ENCODE results near the gene TMEM266. TPM values are rescaled to one million over a fixed set of nuclear protein-coding genes. Genes with fewer than 3 reads are reported as not detected.

Gene TMEM266
- total and polyA plus RNA-seq, 2 experiments from 2014 or later: 0.42 to 5.0 TPM

DNA sequence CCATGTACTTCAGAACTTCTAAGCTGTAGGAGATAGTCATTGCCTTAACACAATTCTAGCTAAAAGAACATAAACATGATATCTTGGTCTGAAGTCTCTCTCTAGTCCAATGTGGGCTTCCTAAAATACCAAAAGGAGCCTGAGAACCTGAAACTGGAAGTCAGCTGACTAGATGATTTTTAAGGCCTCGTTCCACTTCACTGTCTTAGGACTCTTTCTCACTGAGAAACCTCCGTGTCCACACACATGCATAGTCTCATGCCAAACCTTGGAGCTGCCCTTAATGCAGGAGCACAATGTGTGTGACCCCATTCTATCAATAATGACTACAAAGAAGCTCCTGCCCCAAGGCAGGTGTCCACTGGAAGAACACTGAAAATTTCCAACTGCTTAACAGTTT is 163.7 kb downstream of the TMEM266 start (continued):
- TF ChIP-seq, protein P1, sequence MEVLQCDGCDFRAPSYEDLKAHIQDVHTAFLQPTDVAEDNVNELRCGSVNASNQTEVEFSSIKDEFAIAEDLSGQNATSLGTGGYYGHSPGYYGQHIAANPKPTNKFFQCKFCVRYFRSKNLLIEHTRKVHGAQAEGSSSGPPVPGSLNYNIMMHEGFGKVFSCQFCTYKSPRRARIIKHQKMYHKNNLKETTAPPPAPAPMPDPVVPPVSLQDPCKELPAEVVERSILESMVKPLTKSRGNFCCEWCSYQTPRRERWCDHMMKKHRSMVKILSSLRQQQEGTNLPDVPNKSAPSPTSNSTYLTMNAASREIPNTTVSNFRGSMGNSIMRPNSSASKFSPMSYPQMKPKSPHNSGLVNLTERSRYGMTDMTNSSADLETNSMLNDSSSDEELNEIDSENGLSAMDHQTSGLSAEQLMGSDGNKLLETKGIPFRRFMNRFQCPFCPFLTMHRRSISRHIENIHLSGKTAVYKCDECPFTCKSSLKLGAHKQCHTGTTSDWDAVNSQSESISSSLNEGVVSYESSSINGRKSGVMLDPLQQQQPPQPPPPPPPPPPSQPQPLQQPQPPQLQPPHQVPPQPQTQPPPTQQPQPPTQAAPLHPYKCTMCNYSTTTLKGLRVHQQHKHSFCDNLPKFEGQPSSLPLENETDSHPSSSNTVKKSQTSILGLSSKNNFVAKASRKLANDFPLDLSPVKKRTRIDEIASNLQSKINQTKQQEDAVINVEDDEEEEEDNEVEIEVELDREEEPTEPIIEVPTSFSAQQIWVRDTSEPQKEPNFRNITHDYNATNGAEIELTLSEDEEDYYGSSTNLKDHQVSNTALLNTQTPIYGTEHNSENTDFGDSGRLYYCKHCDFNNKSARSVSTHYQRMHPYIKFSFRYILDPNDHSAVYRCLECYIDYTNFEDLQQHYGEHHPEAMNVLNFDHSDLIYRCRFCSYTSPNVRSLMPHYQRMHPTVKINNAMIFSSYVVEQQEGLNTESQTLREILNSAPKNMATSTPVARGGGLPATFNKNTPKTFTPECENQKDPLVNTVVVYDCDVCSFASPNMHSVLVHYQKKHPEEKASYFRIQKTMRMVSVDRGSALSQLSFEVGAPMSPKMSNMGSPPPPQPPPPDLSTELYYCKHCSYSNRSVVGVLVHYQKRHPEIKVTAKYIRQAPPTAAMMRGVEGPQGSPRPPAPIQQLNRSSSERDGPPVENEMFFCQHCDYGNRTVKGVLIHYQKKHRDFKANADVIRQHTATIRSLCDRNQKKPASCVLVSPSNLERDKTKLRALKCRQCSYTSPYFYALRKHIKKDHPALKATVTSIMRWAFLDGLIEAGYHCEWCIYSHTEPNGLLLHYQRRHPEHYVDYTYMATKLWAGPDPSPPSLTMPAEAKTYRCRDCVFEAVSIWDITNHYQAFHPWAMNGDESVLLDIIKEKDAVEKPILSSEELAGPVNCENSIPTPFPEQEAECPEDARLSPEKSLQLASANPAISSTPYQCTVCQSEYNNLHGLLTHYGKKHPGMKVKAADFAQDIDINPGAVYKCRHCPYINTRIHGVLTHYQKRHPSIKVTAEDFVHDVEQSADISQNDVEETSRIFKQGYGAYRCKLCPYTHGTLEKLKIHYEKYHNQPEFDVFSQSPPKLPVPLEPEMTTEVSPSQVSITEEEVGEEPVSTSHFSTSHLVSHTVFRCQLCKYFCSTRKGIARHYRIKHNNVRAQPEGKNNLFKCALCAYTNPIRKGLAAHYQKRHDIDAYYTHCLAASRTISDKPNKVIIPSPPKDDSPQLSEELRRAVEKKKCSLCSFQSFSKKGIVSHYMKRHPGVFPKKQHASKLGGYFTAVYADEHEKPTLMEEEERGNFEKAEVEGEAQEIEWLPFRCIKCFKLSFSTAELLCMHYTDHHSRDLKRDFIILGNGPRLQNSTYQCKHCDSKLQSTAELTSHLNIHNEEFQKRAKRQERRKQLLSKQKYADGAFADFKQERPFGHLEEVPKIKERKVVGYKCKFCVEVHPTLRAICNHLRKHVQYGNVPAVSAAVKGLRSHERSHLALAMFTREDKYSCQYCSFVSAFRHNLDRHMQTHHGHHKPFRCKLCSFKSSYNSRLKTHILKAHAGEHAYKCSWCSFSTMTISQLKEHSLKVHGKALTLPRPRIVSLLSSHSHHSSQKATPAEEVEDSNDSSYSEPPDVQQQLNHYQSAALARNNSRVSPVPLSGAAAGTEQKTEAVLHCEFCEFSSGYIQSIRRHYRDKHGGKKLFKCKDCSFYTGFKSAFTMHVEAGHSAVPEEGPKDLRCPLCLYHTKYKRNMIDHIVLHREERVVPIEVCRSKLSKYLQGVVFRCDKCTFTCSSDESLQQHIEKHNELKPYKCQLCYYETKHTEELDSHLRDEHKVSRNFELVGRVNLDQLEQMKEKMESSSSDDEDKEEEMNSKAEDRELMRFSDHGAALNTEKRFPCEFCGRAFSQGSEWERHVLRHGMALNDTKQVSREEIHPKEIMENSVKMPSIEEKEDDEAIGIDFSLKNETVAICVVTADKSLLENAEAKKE (CRISPR knock-in tag; IDR thresholded peaks at IDR 0.05): no peak
- TF ChIP-seq CREB1 (CRISPR knock-in tag; IDR thresholded peaks at IDR 0.05; ENCODE audit: low read depth) (no peak), EZH2phosphoT487 (IDR thresholded peaks at IDR 0.05; ENCODE audit: unreplicated experiment) (no peak)

DNA sequence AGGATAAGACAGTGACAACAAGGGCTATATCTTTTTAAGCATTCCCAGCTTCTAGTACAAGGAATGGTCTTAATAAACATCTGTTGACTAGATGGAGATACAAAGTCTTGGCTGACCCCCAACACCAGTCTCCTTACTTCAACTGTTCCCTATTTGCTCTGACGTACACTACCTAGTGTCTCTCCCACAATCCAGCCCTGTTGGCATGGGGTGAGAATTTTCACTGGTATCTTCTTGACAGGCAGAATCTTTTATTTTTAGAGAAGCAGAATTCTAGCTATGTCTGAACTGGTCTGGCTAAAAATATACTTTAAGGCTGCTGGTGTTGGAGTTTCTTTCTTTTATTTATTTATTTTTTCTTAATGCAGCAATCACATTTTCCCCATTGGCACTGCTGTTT is 169.5 kb downstream of the TMEM266 start:
- H3K27ac ChIP-seq (ENCODE audit: low read depth): no peak overlapping the region
- DNase-seq (ENCODE audit: low spot score) (no peak), ATAC-seq (no peak)
- Mint-ChIP-seq H3K36me3 (ENCODE audit: low read depth) (peaks cover 17% of the 10 kb centered on the region; the same call in 2 of the 3 replicates), H3K27me3 (ENCODE audit: insufficient read depth, low read depth, poor library complexity) (no peaks in the 10 kb centered on the region), H3K4me3 (no peak overlapping the region), H3K9me3 (no peaks in the 10 kb centered on the region), H3K27ac (no peak overlapping the region), H3K4me1 (peaks cover 6% of the 10 kb centered on the region)
- no peaks in the 10 kb centered on the region for H3F3A ChIP-seq (replicated peaks; ENCODE audit: low read depth)
- no peaks in the 10 kb centered on the region for H3K36me3 ChIP-seq (ENCODE audit: insufficient read depth)
- H3K4me3 ChIP-seq: no peak overlapping the region
- H3K79me2 ChIP-seq (replicated peaks; ENCODE audit: insufficient read depth): no peaks in the 10 kb centered on the region
- no peak overlapping the region for H2AFZ ChIP-seq
- peaks cover 3% of the 10 kb centered on the region; the same call in 1 of the 2 replicates for H3K4me1 ChIP-seq (ENCODE audit: insufficient read depth)
- H3K9me2 ChIP-seq (ENCODE audit: insufficient read depth): no peaks in the 10 kb centered on the region
- H3K27me3 ChIP-seq (ENCODE audit: insufficient read depth): no peaks in the 10 kb centered on the region
- TF ChIP-seq ZNF331 (CRISPR knock-in tag; IDR thresholded peaks at IDR 0.05; ENCODE audit: low read depth) (no peak), POLR2AphosphoS5 (IDR thresholded peaks at IDR 0.05; ENCODE audit: low read depth) (no peak), ZNF114 (CRISPR knock-in tag; IDR thresholded peaks at IDR 0.05) (no peak), STAT1 (IDR thresholded peaks at IDR 0.05; ENCODE audit: unreplicated experiment) (no peak), CREB1 (CRISPR knock-in tag; IDR thresholded peaks at IDR 0.05; ENCODE audit: low read depth) (no peak)
- TF ChIP-seq, protein P2, sequence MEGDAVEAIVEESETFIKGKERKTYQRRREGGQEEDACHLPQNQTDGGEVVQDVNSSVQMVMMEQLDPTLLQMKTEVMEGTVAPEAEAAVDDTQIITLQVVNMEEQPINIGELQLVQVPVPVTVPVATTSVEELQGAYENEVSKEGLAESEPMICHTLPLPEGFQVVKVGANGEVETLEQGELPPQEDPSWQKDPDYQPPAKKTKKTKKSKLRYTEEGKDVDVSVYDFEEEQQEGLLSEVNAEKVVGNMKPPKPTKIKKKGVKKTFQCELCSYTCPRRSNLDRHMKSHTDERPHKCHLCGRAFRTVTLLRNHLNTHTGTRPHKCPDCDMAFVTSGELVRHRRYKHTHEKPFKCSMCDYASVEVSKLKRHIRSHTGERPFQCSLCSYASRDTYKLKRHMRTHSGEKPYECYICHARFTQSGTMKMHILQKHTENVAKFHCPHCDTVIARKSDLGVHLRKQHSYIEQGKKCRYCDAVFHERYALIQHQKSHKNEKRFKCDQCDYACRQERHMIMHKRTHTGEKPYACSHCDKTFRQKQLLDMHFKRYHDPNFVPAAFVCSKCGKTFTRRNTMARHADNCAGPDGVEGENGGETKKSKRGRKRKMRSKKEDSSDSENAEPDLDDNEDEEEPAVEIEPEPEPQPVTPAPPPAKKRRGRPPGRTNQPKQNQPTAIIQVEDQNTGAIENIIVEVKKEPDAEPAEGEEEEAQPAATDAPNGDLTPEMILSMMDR (conservative IDR thresholded peaks at IDR 0.05; ENCODE audit: low read depth in 2 of 2): no peak
- TF ChIP-seq, protein P3, sequence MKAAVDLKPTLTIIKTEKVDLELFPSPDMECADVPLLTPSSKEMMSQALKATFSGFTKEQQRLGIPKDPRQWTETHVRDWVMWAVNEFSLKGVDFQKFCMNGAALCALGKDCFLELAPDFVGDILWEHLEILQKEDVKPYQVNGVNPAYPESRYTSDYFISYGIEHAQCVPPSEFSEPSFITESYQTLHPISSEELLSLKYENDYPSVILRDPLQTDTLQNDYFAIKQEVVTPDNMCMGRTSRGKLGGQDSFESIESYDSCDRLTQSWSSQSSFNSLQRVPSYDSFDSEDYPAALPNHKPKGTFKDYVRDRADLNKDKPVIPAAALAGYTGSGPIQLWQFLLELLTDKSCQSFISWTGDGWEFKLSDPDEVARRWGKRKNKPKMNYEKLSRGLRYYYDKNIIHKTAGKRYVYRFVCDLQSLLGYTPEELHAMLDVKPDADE (IDR thresholded peaks at IDR 0.05): no peak
- TF ChIP-seq, protein P4, sequence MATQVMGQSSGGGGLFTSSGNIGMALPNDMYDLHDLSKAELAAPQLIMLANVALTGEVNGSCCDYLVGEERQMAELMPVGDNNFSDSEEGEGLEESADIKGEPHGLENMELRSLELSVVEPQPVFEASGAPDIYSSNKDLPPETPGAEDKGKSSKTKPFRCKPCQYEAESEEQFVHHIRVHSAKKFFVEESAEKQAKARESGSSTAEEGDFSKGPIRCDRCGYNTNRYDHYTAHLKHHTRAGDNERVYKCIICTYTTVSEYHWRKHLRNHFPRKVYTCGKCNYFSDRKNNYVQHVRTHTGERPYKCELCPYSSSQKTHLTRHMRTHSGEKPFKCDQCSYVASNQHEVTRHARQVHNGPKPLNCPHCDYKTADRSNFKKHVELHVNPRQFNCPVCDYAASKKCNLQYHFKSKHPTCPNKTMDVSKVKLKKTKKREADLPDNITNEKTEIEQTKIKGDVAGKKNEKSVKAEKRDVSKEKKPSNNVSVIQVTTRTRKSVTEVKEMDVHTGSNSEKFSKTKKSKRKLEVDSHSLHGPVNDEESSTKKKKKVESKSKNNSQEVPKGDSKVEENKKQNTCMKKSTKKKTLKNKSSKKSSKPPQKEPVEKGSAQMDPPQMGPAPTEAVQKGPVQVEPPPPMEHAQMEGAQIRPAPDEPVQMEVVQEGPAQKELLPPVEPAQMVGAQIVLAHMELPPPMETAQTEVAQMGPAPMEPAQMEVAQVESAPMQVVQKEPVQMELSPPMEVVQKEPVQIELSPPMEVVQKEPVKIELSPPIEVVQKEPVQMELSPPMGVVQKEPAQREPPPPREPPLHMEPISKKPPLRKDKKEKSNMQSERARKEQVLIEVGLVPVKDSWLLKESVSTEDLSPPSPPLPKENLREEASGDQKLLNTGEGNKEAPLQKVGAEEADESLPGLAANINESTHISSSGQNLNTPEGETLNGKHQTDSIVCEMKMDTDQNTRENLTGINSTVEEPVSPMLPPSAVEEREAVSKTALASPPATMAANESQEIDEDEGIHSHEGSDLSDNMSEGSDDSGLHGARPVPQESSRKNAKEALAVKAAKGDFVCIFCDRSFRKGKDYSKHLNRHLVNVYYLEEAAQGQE (IDR thresholded peaks at IDR 0.05; ENCODE audit: unreplicated experiment): no peak
- H4K20me1 ChIP-seq (replicated peaks; ENCODE audit: insufficient read depth): no peaks in the 10 kb centered on the region; the same call in 1 of the 2 replicates
- no peak overlapping the region for H3K4me2 ChIP-seq

All from GM23338 (cell line).